ENCODE results near the gene SRCAP.

DNA sequence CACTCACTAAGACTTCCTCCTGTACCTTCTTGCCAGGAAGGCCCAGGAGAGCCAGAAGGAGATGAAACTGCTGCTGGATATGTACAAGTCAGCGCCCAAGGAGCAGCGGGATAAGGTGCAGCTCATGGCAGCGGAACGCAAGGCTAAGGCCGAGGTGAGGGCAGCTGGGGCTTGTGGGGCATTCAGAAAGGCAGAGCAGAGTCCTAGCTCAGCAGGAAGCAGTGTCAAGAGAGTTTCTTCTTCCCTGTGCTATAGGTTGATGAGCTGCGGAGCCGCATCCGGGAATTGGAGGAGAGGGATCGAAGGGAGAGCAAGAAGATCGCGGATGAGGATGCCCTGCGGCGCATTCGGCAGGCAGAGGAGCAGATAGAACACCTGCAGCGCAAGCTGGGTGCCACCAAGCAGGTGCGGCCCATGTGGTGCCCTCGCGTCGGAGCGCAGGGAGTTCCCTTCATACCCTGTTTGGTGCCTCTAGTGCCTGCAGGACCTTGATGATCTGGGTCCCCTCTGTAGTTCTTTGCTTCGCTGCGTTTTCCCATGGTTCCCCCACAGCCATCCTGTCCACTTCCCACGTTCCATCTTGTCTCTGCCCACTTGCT is 69.7 kb downstream of the SRCAP start:
- no peak for TF ChIP-seq POLR2A (IDR thresholded peaks at IDR 0.05)
- TF ChIP-seq CTCF (IDR thresholded peaks at IDR 0.05): no peak
